PC-3 (cell line): ENCODE data around the gene DHX35. TPM values are rescaled to one million over a fixed set of nuclear protein-coding genes. Genes with fewer than 3 reads are reported as not detected.
A peak's percentile ranks its signal among the peaks of the same experiment; 100 is the strongest.

Experiments used
- ATAC-seq: fragments of 200-7000 bp; cut with Tn5 transposase; 2 replicates; pipeline ENCODE4 v1.9.1; 2020; ENCODE audit warnings: mild to moderate bottlenecking, moderate library complexity
- BruUV-seq: library from RNA; stranded (reverse); fragments of 400-500 nt; replicated peaks from 2 replicates; lab custom pipeline; 2021; lab: Mats Ljungman, UMichigan
- CTCF ChIA-PET: fragments of 300-600 bp; sonication (Branson Sonifier 250); formaldehyde crosslinking; loops from one replicate; lab custom pipeline; 2022; ENCODE audit warnings: antibody characterized with exemption; lab: Charles Lee
- POLR2A ChIA-PET: fragments of 300-600 bp; sonication (Branson Sonifier 250); formaldehyde crosslinking; loops from one replicate; lab custom pipeline; 2022; ENCODE audit warnings: antibody characterized with exemption; ENCODE audit not compliant: unreplicated experiment; lab: Charles Lee
- DNase-seq: peaks from one replicate; pipeline ENCODE4 v3.0.0-alpha.2; 2015
- H2AFZ ChIP-seq: fragments of 300-600 bp; sonication (generic); 2 replicates; pipeline ENCODE4 v1.6.0; 2016; ENCODE audit warnings: antibody characterized with exemption, low read length
- H3F3A ChIP-seq: fragments of 300-600 bp; sonication (generic); one replicate; pipeline ENCODE4 v1.6.0; 2017; ENCODE audit warnings: antibody characterized with exemption, low read length, control low read depth, mild to moderate bottlenecking; ENCODE audit not compliant: unreplicated experiment
- H3K27ac ChIP-seq: fragments of 300-600 bp; sonication (generic); 2 replicates; pipeline ENCODE4 v1.5.1; 2016; ENCODE audit warnings: mild to moderate bottlenecking, low read length
- H3K27me3 ChIP-seq: fragments of 300-600 bp; sonication (generic); 2 replicates; pipeline ENCODE4 v1.6.1; 2016; ENCODE audit warnings: low read length, mixed read lengths
- H3K36me3 ChIP-seq: fragments of 300-600 bp; sonication (generic); 2 replicates; pipeline ENCODE4 v1.6.1; 2016; ENCODE audit warnings: low read depth, mixed run types, low read length, mixed read lengths
- H3K4me1 ChIP-seq: fragments of 300-600 bp; sonication (generic); 2 replicates; pipeline ENCODE4 v1.5.1; 2016; ENCODE audit warnings: low read length; ENCODE audit not compliant: insufficient read depth
- H3K4me2 ChIP-seq: fragments of 300-600 bp; sonication (generic); 2 replicates; pipeline ENCODE4 v1.6.0; 2016; ENCODE audit warnings: low read length
- H3K4me3 ChIP-seq: fragments of 300-600 bp; sonication (generic); 2 replicates; pipeline ENCODE4 v1.5.1; 2016; ENCODE audit warnings: mild to moderate bottlenecking, low read length, mixed read lengths
- H3K79me2 ChIP-seq: fragments of 300-600 bp; sonication (generic); 2 replicates; pipeline ENCODE4 v1.6.1; 2017; ENCODE audit warnings: low read length, mixed read lengths
- H3K9ac ChIP-seq: fragments of 300-600 bp; sonication (generic); 2 replicates; pipeline ENCODE4 v1.6.0; 2016; ENCODE audit warnings: mild to moderate bottlenecking, low read length
- H3K9me2 ChIP-seq: fragments of 300-600 bp; sonication (generic); replicated peaks from 2 replicates; pipeline ENCODE4 v1.6.1; 2016; ENCODE audit warnings: mixed run types, low read length, mixed read lengths
- H3K9me3 ChIP-seq: fragments of 300-600 bp; sonication (generic); 2 replicates; pipeline ENCODE4 v1.6.1; 2016; ENCODE audit warnings: low read length, mixed read lengths
- H4K20me1 ChIP-seq: fragments of 300-600 bp; sonication (generic); 2 replicates; pipeline ENCODE4 v1.6.1; 2016; ENCODE audit warnings: low read length, mixed read lengths
- EZH2 ChIP-seq: fragments of 300-600 bp; sonication (generic); IDR thresholded peaks from one replicate; pipeline ENCODE4 v1.6.1; 2017; ENCODE audit warnings: antibody characterized with exemption, mild to moderate bottlenecking, low read length; ENCODE audit not compliant: unreplicated experiment
- EZH2phosphoT487 ChIP-seq: fragments of 300-600 bp; sonication (generic); IDR thresholded peaks from 2 replicates; pipeline ENCODE4 v1.6.1; 2018; ENCODE audit warnings: mild to moderate bottlenecking, antibody characterized with exemption, low read length, borderline replicate concordance
- intact Hi-C: fragments of 100-400 bp; cut with micrococcal nuclease; formaldehyde crosslinking; loops from 2 replicates; pipeline ENCODE4 v1.9.0; 2023
- total RNA-seq: library from RNA; depleted of rRNA; stranded (reverse); fragments of >200 nt; gene quantifications from 2 replicates; pipeline ENCODE4 v1.2.3, GENCODE V29; 2014
- TF ChIP-seq, protein P1 (sequence below): fragments of 300-600 bp; sonication (generic); conservative IDR thresholded peaks from 2 replicates; pipeline ENCODE4 v1.5.1; 2017; ENCODE audit warnings: antibody characterized with exemption, low read depth, mild to moderate bottlenecking, low read length

Gene DHX35
- total RNA-seq, 1 experiment from 2014 or later, result 12.0 TPM

GRCh38 chr20:39076958-39077357, 114.8 kb downstream of the DHX35 start:
- TF ChIP-seq, protein P1, sequence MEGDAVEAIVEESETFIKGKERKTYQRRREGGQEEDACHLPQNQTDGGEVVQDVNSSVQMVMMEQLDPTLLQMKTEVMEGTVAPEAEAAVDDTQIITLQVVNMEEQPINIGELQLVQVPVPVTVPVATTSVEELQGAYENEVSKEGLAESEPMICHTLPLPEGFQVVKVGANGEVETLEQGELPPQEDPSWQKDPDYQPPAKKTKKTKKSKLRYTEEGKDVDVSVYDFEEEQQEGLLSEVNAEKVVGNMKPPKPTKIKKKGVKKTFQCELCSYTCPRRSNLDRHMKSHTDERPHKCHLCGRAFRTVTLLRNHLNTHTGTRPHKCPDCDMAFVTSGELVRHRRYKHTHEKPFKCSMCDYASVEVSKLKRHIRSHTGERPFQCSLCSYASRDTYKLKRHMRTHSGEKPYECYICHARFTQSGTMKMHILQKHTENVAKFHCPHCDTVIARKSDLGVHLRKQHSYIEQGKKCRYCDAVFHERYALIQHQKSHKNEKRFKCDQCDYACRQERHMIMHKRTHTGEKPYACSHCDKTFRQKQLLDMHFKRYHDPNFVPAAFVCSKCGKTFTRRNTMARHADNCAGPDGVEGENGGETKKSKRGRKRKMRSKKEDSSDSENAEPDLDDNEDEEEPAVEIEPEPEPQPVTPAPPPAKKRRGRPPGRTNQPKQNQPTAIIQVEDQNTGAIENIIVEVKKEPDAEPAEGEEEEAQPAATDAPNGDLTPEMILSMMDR, result no peak
- TF ChIP-seq EZH2phosphoT487 (no peak), EZH2 (no peak)
- H3K4me1 ChIP-seq, result no peaks in the 10 kb centered on the region
- DNase-seq (no peak), ATAC-seq (no peak)
- H3K9ac ChIP-seq, result no peak overlapping the region
- H3K4me3 ChIP-seq, result no peak overlapping the region
- H3K27me3 ChIP-seq, result peaks cover 40% of the 10 kb centered on the region
- no peaks in the 10 kb centered on the region for H3K36me3 ChIP-seq
- no peaks in the 10 kb centered on the region for H3F3A ChIP-seq
- no peak overlapping the region for H3K27ac ChIP-seq
- no peak overlapping the region for H2AFZ ChIP-seq
- no peaks in the 10 kb centered on the region for H3K9me3 ChIP-seq
- no TSS peak for BruUV-seq
- H3K4me2 ChIP-seq, result no peak overlapping the region
- CTCF ChIA-PET, result interaction anchor here (0.6 kb wide), 1 partner anchor 29 kb away, joined by 4 read pairs; no protein-coding TSS in a partner anchor
- H3K9me2 ChIP-seq, result no peaks in the 10 kb centered on the region
- H3K79me2 ChIP-seq, result no peaks in the 10 kb centered on the region
- POLR2A ChIA-PET, result no interaction called here
- H4K20me1 ChIP-seq, result no peaks in the 10 kb centered on the region
- intact Hi-C loops, result no loop called here

DNA sequence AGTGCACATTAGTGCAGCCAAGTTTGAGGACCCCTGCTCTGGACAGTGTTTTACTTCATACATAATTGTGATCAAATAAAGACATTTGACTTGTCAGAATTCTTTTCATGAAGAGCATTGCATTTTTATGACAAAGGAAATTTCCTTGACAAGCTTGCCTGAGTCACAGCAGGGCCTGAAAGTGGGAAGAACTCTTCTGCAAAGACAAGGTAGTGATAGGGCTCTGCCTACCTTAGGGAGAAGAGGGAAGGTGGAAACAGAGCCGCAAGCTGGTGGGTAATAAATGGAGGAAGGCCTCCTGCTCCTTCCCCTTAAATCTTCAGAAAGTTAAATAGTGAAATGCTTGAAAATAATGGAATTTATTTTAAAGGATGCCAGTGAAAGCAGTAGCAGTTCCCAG, 118.2 kb downstream of the DHX35 start:
- no peaks in the 10 kb centered on the region for H3K9me2 ChIP-seq
- CTCF ChIA-PET, result interaction anchor here (1.0 kb wide), 1 partner anchor 29 kb away, joined by 3 read pairs; no protein-coding TSS in a partner anchor
- TF ChIP-seq, protein P1, result no peak
- TF ChIP-seq EZH2phosphoT487, result no peak
- TF ChIP-seq EZH2, result no peak
- H3K27me3 ChIP-seq, result peaks cover 40% of the 10 kb centered on the region
- H3K4me2 ChIP-seq, result no peak overlapping the region
- H3K36me3 ChIP-seq, result no peaks in the 10 kb centered on the region
- ATAC-seq (no peak), DNase-seq (no peak)
- H2AFZ ChIP-seq, result no peak overlapping the region
- no peak overlapping the region for H3K4me3 ChIP-seq
- H4K20me1 ChIP-seq, result no peaks in the 10 kb centered on the region
- H3K9ac ChIP-seq, result no peak overlapping the region
- POLR2A ChIA-PET, result no interaction called here
- H3K27ac ChIP-seq, result no peak overlapping the region
- intact Hi-C loops, result no loop called here
- no peaks in the 10 kb centered on the region for H3K9me3 ChIP-seq
- no TSS peak for BruUV-seq
- H3K79me2 ChIP-seq, result no peaks in the 10 kb centered on the region
- no peaks in the 10 kb centered on the region for H3F3A ChIP-seq
- no peaks in the 10 kb centered on the region for H3K4me1 ChIP-seq

GRCh38 chr20:39081255-39081654, 119.1 kb downstream of the DHX35 start:
- no peaks in the 10 kb centered on the region for H4K20me1 ChIP-seq
- H3K79me2 ChIP-seq, result no peaks in the 10 kb centered on the region
- no peaks in the 10 kb centered on the region for H3K9me3 ChIP-seq
- H3K4me1 ChIP-seq, result no peaks in the 10 kb centered on the region
- no peak overlapping the region for H3K4me3 ChIP-seq
- ChIA-PET POLR2A (no interaction called here), CTCF (interaction anchor here (0.7 to 1.0 kb wide), 3 partner anchors 28 to 32 kb away, joined by 3 to 6 read pairs (median 4); no protein-coding TSS in a partner anchor)
- TF ChIP-seq, protein P1, result peak; percentile 86
- TF ChIP-seq EZH2, result no peak
- H3K4me2 ChIP-seq, result no peak overlapping the region
- H3K27ac ChIP-seq, result no peak overlapping the region
- ATAC-seq (peak; percentile 95), DNase-seq (peak; percentile 90)
- no peak overlapping the region for H2AFZ ChIP-seq
- H3F3A ChIP-seq, result no peaks in the 10 kb centered on the region
- H3K9ac ChIP-seq, result no peak overlapping the region
- H3K9me2 ChIP-seq, result no peaks in the 10 kb centered on the region
- peaks cover 35% of the 10 kb centered on the region for H3K27me3 ChIP-seq
- no peaks in the 10 kb centered on the region for H3K36me3 ChIP-seq
- intact Hi-C loops, result loop anchor here (1.0 kb wide), 1 partner anchor 31 kb away; no protein-coding TSS in a partner anchor
- no TSS peak for BruUV-seq
